Esophagus squamous epithelium (tissue), 5 donors: ENCODE measurements around the gene SNX5. TPM values are rescaled to one million over a fixed set of nuclear protein-coding genes. Genes with fewer than 3 reads are reported as not detected.

Source experiments
- DNase-seq: peaks from one replicate; lab custom pipeline; 2025; lab: John Stamatoyannopoulos, UW
- H3K27ac ChIP-seq, 4 donors: fragments of 200-600 bp; sonication (generic); one replicate each; pipeline ENCODE4 v1.5.1; 2016 to 2019; ENCODE audit warnings: mild to moderate bottlenecking in 1 of 4
- H3K27me3 ChIP-seq, 4 donors: fragments of 200-600 bp; sonication (generic); 1 replicate in 3 of 4; 2 replicates in 1 of 4; pipeline versions ENCODE4 v1.5.1 to v1.6.0; 2017 to 2021; ENCODE audit warnings: antibody characterized with exemption in 1 of 4
- H3K36me3 ChIP-seq, 3 donors: fragments of 200-600 bp; sonication (generic); one replicate each; pipeline ENCODE4 v1.5.1; 2016 to 2019
- H3K4me1 ChIP-seq, 3 donors: fragments of 200-600 bp; sonication (generic); one replicate each; pipeline ENCODE4 v1.5.1; 2017 to 2019
- H3K4me3 ChIP-seq, 4 donors: fragments of 200-600 bp; sonication (generic); 1 replicate in 3 of 4; 2 replicates in 1 of 4; pipeline ENCODE4 v1.5.1; 2016 to 2019; ENCODE audit warnings: mild to moderate bottlenecking in 2 of 4, moderate library complexity in 1 of 4
- H3K9me3 ChIP-seq, 3 donors: fragments of 200-600 bp; sonication (generic); one replicate each; pipeline ENCODE4 v1.5.1; 2016 to 2019
- CTCF ChIP-seq, 6 experiments: fragments of 450-650 bp in 4 of 6; fragments of 200-600 bp in 2 of 6; sonication (generic) in 2 of 6; IDR thresholded peaks; one replicate each; pipeline ENCODE4 v1.5.1; 2016 to 2019; ENCODE audit warnings: antibody characterized with exemption in 6 of 6, mild to moderate bottlenecking in 4 of 6, moderate library complexity in 4 of 6
- POLR2A ChIP-seq, 4 donors: fragments of 450-650 bp; IDR thresholded peaks; one replicate each; pipeline ENCODE4 v1.6.1; 2017; ENCODE audit warnings: antibody characterized with exemption in 4 of 4, mild to moderate bottlenecking in 4 of 4, moderate library complexity in 3 of 4
- WGBS, 2 donors: methylation state at CpG; one replicate each; pipeline ENCODE4 v1.1.5; 2018; 5-methylcytosine and 5-hydroxymethylcytosine counted together
- intact Hi-C: fragments of 100-400 bp; cut with DNase I; formaldehyde crosslinking; loops from one replicate; pipeline ENCODE4 v1.15.0; 2022
- total RNA-seq, 4 donors: library from RNA; depleted of rRNA; stranded (reverse); fragments of >200 nt; gene quantifications; one replicate each; pipeline ENCODE4 v1.1.0, GENCODE V29; 2016
- donor health status: DM: yes; HTN: yes; CAD: no.

SNX5 gene
- total RNA-seq, 4 donors from 2014 or later: 43.6 to 137 (median 98.5) TPM

DNA sequence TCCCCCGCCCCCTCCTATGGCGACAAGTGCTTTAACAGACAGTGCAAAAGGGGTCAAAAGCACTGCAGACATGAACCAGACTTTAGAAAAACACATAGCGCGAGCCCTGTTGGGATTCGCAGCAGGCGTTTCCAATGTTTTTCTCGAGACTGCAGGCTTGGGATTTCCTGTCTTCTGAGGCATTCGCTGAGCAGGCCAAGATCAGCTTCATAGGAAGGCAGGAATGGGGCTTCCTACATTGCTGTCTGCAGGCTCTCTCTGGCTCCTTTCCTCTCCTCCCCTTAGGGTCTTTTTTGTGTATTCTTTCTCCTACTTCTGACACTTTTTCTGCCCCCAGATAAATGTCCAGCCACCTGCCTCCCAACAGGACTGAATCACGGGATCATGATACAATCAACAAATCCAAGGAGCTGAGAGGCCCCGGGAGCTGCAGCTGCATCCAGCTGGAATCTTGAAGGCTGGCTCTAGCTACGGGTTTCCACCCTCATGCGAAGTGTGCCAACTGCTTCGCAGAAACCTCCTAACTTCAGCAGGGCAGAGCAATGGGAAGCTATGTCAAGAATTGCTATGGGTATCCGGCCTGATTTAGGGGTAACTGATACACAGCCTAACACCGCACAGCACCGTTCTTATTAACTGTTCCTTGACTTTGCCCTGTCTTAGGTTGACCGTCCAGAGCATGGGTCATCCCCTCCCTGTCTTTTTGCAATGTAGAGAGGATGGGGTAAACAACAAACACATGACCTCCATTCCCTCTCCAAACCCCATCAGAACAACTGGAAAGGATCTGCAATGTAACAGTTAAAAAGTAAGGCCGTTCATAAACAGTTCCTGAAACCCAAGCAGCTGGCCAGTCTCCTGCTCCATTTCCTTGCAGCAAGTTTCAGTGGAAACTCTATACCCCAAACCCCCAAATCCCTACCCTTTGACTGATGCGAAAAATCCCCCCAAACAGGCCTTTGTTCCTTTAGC is 31.5 kb downstream of the SNX5 start:
- peak overlapping the region in 3 of 4 donors; percentile 25 to 75 (median 72) for H3K27ac ChIP-seq

GRCh38 chr20:17936286-17936760 is 32.3 kb downstream of the SNX5 start:
- TF ChIP-seq CTCF (IDR thresholded peaks at IDR 0.05): no peak
- no peak for TF ChIP-seq POLR2A (IDR thresholded peaks at IDR 0.05)
- H3K36me3 ChIP-seq: peaks cover 0 to 12% (median under 1%) of the 10 kb centered on the region in 3 donors
- peaks cover 0 to 3% (median 0%) of the 10 kb centered on the region in 3 donors for H3K9me3 ChIP-seq
- H3K4me3 ChIP-seq: peak overlapping the region in 1 of 4 donors; percentile 22
- no peaks in the 10 kb centered on the region for H3K27me3 ChIP-seq
- DNase-seq: no peak
- intact Hi-C loops: no loop called here
- H3K27ac ChIP-seq: peak overlapping the region in 3 of 4 donors; percentile 12 to 75 (median 72)
- H3K4me1 ChIP-seq: peaks cover 0 to 46% (median 22%) of the 10 kb centered on the region in 3 donors
- 59 to 62% methylated on average over 7 to 8 of the region's 8 CpGs for WGBS, 2 donors

More for the DNA sequence above, 31.5 kb downstream of the SNX5 start:
- no peaks in the 10 kb centered on the region for H3K27me3 ChIP-seq
- H3K9me3 ChIP-seq: no peaks in the 10 kb centered on the region
- H3K4me1 ChIP-seq: peaks cover 0 to 46% (median 22%) of the 10 kb centered on the region in 3 donors
- WGBS, 2 donors: 37 to 47% methylated on average over 15 to 17 of the region's 19 CpGs
- peaks cover 0 to 19% (median 8%) of the 10 kb centered on the region in 3 donors for H3K36me3 ChIP-seq
- TF ChIP-seq CTCF (IDR thresholded peaks at IDR 0.05) (no peak), POLR2A (IDR thresholded peaks at IDR 0.05) (no peak)
- intact Hi-C loops: no loop called here
- no peak for DNase-seq
- H3K4me3 ChIP-seq: peak overlapping the region in 1 of 4 donors; percentile 22

GRCh38 chr20:17935761-17936160 is 32.8 kb downstream of the SNX5 start:
- peaks cover 0 to 6% (median 0%) of the 10 kb centered on the region in 3 donors for H3K36me3 ChIP-seq
- intact Hi-C loops: no loop called here
- WGBS, 2 donors: 83% methylated on average over 9 of the region's 9 CpGs
- no peaks in the 10 kb centered on the region for H3K27me3 ChIP-seq
- TF ChIP-seq POLR2A (IDR thresholded peaks at IDR 0.05): no peak
- TF ChIP-seq CTCF (IDR thresholded peaks at IDR 0.05): no peak
- DNase-seq: no peak
- peaks cover 0 to 5% (median 0%) of the 10 kb centered on the region in 3 donors for H3K9me3 ChIP-seq
- no peak overlapping the region for H3K4me3 ChIP-seq
- peak overlapping the region in 2 of 4 donors; percentile 72 to 75 for H3K27ac ChIP-seq
- H3K4me1 ChIP-seq: peaks cover 0 to 46% (median 22%) of the 10 kb centered on the region in 3 donors

GRCh38 chr20:17935186-17935585 is 33.4 kb downstream of the SNX5 start:
- intact Hi-C loops: no loop called here
- DNase-seq: no peak
- 75 to 79% methylated on average over 3 of the region's 3 CpGs for WGBS, 2 donors
- no peak overlapping the region for H3K4me3 ChIP-seq
- H3K4me1 ChIP-seq: peaks cover 0 to 46% (median 22%) of the 10 kb centered on the region in 3 donors
- peaks cover 0 to 5% (median 0%) of the 10 kb centered on the region in 3 donors for H3K9me3 ChIP-seq
- TF ChIP-seq CTCF (IDR thresholded peaks at IDR 0.05) (no peak), POLR2A (IDR thresholded peaks at IDR 0.05) (no peak)
- H3K27ac ChIP-seq: no peak overlapping the region
- peaks cover 0 to under 1% (median 0%) of the 10 kb centered on the region in 3 donors for H3K36me3 ChIP-seq
- no peaks in the 10 kb centered on the region for H3K27me3 ChIP-seq
